Lower leg skin (tissue), 4 donors: ENCODE results near the gene PTK6. TPM values are rescaled to one million over a fixed set of nuclear protein-coding genes. Genes with fewer than 3 reads are reported as not detected.
A peak's percentile ranks its signal among the peaks of the same experiment; 100 is the strongest.

Experiments
- DNase-seq, 2 donors: peaks; one replicate each; pipeline ENCODE4 v3.0.0-alpha.2; 2019; ENCODE audit warnings: low spot score in 2 of 2
- H3K4me3 ChIP-seq: fragments of 200-600 bp; sonication (generic); 2 replicates; pipeline ENCODE4 v1.5.1; 2017; ENCODE audit warnings: mild to moderate bottlenecking, low read depth; ENCODE audit not compliant: poor library complexity, severe bottlenecking
- CTCF ChIP-seq, 3 donors: fragments of 450-650 bp; IDR thresholded peaks; one replicate each; pipeline ENCODE4 v1.5.1; 2016; ENCODE audit warnings: antibody characterized with exemption in 3 of 3, mild to moderate bottlenecking in 3 of 3, moderate library complexity in 2 of 3
- POLR2A ChIP-seq, 2 donors: fragments of 450-650 bp; IDR thresholded peaks; one replicate each; pipeline ENCODE4 v1.6.1; 2016 to 2017; ENCODE audit warnings: antibody characterized with exemption in 2 of 2, mild to moderate bottlenecking in 1 of 2, moderate library complexity in 1 of 2
- WGBS, 2 donors: methylation state at CpG; one replicate each; pipeline ENCODE4 v1.1.5; 2018; 5-methylcytosine and 5-hydroxymethylcytosine counted together
- intact Hi-C: fragments of 100-400 bp; cut with DNase I; formaldehyde crosslinking; loops from one replicate; pipeline ENCODE4 v1.15.0; 2023; ENCODE audit warnings: low total_unique reads
- total RNA-seq, 4 donors: library from RNA; depleted of rRNA; stranded (reverse); fragments of >200 nt; gene quantifications; one replicate each; pipeline ENCODE4 v1.1.0, GENCODE V29; 2016

Gene PTK6
- total RNA-seq, 4 donors from 2014 or later: 72.4 to 101 (median 79.9) TPM

- TF ChIP-seq POLR2A (IDR thresholded peaks at IDR 0.05) (no peak), CTCF (IDR thresholded peaks at IDR 0.05) (no peak)
- DNase-seq: no peak
- WGBS, 2 donors: 66 to 68% methylated on average over 9 to 15 of the region's 16 CpGs
- intact Hi-C loops: no loop called here
- no peak overlapping the region for H3K4me3 ChIP-seq
Measured at GRCh38 chr20:63496596-63497120, 40.5 kb downstream of the PTK6 start.

- no peak for DNase-seq
- intact Hi-C loops: no loop called here
- TF ChIP-seq POLR2A (IDR thresholded peaks at IDR 0.05) (no peak), CTCF (IDR thresholded peaks at IDR 0.05) (peak in 1 of 3 donors; percentile 35)
- WGBS, 2 donors: 18 to 48% methylated on average over 23 to 38 of the region's 48 CpGs
- H3K4me3 ChIP-seq: no peak overlapping the region
Measured at GRCh38 chr20:63495741-63496595, 41.2 kb downstream of the PTK6 start.

GRCh38 chr20:63495167-63495720, 41.9 kb downstream of the PTK6 start:
- 76 to 84% methylated on average over 5 to 6 of the region's 8 CpGs for WGBS, 2 donors
- H3K4me3 ChIP-seq: no peak overlapping the region
- TF ChIP-seq CTCF (IDR thresholded peaks at IDR 0.05) (no peak), POLR2A (IDR thresholded peaks at IDR 0.05) (no peak)
- DNase-seq: no peak
- intact Hi-C loops: no loop called here

GRCh38 chr20:63494420-63495166, 42.6 kb downstream of the PTK6 start:
- intact Hi-C loops: no loop called here
- TF ChIP-seq POLR2A (IDR thresholded peaks at IDR 0.05) (no peak), CTCF (IDR thresholded peaks at IDR 0.05) (no peak)
- no peak for DNase-seq
- H3K4me3 ChIP-seq: no peak overlapping the region
- 84 to 89% methylated on average over 34 to 42 of the region's 51 CpGs for WGBS, 2 donors

- intact Hi-C loops: no loop called here
- TF ChIP-seq POLR2A (IDR thresholded peaks at IDR 0.05) (no peak), CTCF (IDR thresholded peaks at IDR 0.05) (no peak)
- no peak for DNase-seq
- no peak overlapping the region for H3K4me3 ChIP-seq
- 67 to 78% methylated on average over 4 to 6 of the region's 7 CpGs for WGBS, 2 donors
Measured at GRCh38 chr20:63494084-63494419, 43.1 kb downstream of the PTK6 start.
